Forelimb muscle (tissue), 1 donor: ENCODE data around the gene VWA5B1. TPM values are rescaled to one million over a fixed set of nuclear protein-coding genes. Genes with fewer than 3 reads are reported as not detected.

ENCODE experiments used
- DNase-seq: peaks from one replicate; pipeline ENCODE4 v3.0.0-alpha.2; 2013; ENCODE audit warnings: low read depth
- polyA plus RNA-seq: library from polyadenylated mRNA; unstranded; fragments of 120-200 nt; gene quantifications from one replicate; pipeline ENCODE4 v1.2.1, GENCODE V29; 2013; ENCODE audit not compliant: insufficient read length

VWA5B1 gene
- polyA plus RNA-seq, 1 donor, result 0.13 TPM

DNA sequence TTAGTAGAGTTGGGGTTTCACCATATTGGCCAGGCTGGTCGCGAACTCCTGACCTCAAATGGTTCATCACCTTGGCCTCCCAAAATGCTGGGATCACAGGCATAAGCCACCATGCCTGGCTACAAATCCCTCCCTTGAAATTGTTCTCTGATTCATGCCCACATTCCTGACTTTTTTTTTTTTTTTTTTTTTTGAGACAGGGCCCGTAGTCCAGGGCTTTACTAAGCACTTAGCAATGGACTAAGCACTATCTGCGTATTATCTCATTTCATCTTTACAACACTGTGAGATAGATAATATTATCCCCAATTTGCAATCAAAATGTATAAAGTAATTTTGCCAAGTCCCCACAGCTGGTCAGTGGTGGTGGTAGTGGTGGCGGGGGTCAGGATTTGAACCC lies 58.9 kb downstream of the VWA5B1 start:
- DNase-seq, result no peak

DNA sequence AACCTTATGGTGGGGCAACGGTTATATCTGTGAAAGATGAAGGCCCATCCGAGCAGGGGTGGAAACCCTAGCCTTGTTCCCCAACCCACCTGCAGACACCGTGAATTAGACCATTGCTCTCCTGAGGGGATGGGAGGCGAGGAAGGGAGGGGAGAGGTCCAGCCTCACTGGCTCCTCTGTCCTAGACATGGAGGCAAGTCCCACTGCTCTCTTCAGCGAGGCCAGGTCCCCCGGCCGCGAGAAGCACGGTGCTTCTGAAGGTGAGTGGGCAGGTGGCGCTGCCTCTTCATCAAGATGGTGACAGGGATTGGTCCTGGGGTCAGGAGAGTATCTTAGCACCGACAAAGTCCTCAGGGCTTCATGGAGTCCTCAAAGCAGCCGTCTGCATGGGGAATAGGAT lies 59.3 kb downstream of the VWA5B1 start:
- DNase-seq, result no peak

DNA sequence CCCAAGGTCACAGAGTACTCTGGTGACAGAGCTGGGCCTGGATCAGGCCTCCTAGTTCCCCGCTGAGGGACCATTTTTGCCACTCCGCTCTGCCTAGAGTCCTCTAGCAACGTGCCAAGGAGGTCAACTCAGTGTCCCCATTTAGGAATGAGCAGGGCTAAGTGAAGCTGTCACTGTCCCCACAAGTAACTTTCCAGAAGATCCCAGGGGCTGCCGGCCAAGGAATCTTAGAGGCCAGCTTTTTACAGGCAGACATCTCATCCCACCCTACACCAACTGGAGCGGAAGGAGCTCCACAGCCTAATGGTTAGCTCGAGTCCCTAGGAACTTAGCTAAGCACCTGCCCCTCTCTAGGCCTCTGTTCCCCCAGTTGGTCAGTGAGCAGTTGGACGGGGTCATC lies 59.7 kb downstream of the VWA5B1 start:
- no peak for DNase-seq

DNA sequence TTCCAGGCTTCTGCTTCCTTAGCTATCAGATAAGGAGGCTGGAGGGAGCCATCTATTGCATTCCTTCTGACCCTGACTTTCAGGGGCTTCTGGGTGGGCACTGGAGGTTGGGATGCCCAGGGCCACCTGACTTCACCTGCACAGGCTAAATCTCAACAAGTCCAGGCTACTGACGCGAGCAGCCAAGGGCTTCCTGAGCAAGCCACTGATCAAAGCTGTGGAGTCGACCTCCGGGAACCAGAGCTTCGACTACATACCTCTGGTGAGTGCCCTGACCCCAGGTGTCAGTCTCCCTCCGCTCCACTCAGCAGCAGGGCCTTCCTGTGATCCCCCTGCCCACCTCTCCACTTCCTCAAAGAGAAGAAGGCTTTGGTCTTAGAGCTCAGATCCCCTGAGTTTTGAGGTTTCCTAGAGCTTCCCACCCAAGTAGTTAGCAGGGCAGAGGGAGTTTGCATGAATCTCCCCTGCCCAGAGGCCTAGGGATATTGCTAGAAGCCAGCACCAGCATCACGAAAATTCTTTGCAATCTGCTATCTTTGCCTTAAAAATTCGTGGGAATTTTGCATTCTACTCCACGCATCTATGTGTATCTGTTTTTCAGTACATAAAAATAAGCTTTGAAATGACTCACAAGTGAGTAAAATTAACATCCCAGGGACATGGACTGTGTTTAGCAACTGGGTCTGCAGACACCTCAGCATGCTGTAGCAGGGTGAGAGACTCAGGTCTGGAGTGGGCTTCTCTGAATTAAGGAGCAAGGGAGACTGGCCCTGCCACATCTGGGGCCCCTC lies 61.4 kb downstream of the VWA5B1 start:
- no peak for DNase-seq

DNA sequence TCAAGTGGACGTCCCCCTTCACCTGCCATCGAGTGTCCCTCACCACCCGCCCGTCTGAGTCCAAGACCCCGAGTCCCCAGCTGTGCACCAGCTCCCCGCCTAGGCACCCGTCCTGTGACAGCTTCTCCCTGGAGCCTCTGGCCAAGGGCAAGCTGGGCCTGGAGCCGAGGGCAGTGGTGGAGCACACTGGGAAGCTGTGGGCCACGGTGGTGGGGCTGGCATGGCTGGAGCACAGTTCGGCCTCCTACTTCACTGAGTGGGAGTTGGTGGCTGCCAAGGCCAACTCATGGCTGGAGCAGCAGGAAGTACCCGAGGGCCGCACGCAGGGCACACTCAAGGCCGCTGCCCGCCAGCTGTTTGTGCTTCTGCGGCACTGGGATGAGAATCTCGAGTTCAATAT lies 63.2 kb downstream of the VWA5B1 start:
- no peak for DNase-seq

DNA sequence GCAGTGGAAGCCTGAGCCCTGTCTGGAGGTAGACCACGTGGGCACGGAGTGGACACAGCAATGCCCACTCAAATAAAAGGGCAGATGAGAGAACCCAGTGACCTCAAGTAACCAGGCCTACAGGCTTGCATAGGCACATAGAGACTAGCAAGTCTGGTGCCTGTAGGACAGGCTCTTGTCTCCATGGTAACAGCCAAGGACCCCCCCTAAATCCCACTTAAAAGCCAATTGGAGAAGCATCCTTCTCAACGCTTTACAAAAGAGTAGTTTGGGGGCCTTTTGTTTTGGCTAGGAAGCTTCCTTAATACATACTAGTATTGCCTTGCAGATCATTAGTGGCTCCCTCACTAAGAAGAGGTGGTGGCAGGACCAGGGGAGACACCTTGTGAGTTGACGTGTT lies 63.9 kb downstream of the VWA5B1 start:
- no peak for DNase-seq

DNA sequence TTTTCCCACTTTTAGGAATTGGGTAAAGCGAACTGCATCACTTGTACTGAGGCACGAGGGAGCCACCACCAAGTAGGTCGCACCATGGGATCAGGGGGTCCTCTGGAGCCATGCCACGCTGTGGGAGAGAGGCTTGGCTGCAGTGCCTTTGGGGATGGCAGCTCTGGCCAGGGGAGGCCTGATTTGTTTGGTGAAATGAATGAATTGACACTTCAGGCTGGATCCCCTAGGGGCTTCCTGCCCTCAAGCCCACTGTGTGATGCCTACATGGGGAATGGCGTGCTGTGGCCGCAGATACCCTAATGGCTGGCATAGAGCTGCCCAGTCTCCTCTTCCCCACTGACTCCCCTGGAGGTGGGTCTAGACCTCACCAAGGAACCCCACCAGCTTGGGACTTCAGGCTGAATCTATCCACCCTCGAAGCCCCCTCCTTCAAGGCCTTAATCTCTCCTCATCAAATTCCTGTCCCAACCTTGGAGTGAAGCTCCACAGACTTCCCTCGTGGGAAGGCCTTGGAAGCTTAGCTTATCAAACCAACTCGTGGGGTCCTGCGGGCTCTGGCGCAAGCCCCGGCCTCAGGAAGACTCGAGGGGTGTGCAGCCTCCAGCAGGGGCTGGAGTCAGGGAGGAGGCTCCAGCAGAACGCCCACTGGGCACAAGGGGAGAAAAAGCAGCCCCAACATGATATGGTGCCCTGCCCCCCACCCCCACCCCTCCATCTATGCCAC lies 64.6 kb downstream of the VWA5B1 start:
- no peak for DNase-seq

DNA sequence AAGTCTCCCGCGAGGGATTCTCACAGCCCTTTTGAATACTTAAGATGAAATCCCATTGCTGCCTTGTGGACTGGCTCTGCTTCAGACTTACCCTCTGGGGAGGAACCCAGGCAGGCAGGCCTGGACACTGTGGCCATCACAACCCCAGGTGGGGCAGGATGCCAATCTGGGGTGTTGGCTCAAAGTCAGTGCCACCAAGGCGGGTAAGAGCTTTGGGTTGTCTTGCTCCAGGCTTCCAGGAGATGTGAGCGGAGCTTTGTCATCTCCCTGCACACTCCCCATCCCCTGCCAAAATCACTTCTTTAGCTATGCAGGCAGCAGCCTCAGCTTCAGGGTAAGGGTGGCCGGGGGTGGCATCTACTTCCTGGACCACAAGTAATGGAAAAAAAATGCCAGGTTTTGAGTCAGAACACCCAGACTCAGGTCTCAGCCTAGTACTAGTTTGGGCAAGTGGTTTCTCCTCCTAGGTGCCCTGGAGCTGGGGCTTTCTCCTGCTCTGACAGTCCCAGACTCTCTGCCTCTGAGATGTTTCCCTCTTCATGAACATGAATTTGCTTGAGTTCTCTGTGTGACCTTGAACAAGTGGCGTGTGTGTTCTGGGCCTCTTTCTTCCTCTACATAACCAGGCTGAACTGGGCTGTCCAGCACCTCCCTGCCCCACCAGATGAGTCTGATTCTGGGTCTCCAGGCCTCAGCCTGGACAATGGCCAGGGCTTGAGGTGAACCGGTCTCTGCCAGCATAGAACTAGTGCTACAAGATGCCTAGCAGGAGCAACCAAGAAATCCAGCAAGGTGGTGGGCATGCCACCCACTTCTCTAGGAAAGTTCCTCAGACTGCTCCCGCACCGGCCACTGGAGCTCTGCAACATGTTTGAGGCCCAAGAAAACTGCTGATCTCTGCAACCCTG lies 65.4 kb downstream of the VWA5B1 start:
- no peak for DNase-seq

DNA sequence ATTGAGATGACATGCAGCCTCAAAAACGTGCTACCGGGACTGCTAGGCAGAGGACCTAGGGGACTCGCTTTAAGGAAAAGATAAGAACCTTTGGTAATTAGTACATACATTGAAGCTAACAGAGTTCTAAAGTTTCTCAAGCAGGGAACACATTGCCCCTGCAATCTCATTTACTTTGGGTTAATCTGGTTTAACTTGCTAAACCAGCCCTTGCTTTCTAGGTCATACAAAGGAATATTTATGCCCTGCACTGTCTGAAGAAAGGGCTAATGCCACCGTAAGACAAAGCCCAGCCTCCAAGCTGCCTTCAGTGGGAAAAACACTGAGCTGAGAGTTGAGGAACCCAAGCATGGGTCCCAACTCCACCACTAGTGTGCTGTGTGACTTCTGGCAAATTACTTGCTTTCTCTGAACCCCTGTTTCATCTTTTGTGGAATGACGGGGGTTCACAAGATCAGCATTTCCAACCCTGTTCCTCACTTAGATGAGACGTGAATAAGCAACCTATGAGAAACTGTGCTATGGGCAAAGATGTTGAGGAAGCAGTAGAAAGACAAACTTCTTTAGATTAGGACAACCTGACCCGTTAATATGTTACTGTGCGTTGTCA lies 66.3 kb downstream of the VWA5B1 start:
- no peak for DNase-seq

DNA sequence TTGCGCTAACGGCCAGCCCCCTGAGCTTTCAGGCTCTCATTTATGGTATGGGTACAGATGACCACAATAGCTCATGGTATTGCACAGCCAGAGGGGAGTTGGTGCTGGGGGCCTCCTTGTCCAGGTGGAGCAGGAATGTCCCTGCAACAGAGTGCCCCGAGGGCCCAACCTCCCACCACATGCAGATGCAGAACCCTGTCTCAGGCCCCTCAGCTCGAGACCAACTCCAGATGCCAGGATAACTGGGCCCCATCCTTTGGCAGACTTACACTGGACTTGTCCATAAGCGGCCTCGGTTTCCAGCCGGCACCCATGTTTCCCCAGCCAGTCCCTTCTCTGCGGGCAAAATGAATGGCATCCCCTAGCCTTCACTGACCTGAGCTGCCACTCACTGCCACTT lies 67.1 kb downstream of the VWA5B1 start:
- no peak for DNase-seq

DNA sequence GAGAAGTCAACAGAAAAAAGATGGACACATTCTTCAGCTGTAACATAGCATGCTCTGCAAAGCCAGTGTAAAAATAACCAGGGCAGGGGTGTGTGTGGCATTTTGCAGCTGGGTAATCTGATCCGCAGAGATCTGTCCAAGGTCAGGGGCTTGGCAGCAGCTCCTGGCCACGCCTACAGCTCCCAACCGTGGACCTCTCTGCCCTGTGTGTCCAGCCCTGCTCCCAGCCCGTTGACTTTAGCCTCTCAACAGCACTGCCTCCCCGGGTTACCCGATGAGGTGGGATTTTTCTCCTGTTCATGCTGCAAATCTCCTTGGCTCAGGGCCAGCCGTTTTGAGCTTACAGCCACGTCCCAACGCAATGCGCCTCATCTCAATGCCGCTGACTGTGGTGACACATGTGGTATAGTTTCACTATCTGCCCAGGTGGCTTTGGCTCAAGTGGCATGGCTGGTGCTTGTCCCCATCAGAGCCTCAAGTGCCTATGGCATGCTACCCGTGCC lies 68.1 kb downstream of the VWA5B1 start:
- no peak for DNase-seq

DNA sequence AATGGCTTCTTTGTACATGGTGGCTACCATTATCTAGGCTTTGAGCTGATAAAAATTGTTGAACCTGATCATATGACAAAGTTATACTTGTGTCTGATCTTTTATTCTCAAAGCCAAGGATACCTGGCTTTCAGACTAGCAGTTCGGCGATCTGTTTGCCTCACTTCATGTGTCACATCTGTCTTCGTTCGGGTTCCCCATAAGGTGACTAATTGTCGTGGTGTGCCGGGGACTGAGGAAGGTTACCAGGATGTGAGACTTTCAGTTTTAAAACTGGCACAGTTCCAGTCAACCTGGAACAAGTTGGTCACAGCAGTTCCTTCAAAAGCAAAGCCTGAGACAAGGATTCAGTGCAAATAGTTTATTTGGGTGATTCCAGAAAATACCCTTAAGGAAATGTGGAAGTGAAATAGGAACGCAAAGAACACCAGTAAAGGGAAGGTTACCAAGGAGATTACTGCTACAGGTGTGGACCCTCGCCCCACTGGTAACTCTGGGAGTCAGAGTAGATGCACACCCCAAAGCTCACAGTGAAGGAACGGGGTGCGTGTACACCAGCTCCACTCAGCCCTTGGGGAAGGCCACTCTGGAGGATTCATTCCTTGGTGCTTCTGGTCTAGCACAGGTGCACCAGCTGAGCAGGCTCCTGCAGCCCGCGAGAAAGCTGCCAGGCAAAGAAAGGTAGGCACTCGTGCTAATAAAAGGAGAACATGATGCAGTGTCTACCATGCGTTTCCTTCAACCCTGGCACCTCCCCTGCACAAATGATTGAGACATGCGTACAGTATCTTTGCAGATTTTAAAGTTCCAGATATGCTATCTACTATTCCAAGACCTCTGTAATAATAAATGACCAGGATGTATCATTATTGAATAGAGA lies 69.0 kb downstream of the VWA5B1 start:
- DNase-seq, result no peak

DNA sequence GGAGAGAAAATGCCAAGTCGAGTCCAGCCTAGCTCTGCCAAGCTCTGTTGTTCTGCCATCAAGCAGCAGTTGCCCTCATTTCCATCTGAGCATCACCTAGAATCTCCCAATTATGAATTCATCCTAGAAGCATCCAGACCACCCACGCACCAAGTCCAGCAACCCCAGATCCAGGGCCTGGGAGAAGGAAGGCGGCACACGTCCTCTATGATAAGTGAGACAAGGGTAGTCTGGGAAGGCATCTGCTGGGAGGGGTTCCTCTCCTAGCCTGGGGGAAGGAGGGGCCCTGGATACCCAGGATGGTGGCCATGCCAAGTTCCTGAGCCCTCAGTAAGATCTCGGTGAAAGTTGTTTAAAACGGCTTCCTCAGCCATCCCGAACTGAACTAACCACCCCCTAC lies 70.7 kb downstream of the VWA5B1 start:
- no peak for DNase-seq

DNA sequence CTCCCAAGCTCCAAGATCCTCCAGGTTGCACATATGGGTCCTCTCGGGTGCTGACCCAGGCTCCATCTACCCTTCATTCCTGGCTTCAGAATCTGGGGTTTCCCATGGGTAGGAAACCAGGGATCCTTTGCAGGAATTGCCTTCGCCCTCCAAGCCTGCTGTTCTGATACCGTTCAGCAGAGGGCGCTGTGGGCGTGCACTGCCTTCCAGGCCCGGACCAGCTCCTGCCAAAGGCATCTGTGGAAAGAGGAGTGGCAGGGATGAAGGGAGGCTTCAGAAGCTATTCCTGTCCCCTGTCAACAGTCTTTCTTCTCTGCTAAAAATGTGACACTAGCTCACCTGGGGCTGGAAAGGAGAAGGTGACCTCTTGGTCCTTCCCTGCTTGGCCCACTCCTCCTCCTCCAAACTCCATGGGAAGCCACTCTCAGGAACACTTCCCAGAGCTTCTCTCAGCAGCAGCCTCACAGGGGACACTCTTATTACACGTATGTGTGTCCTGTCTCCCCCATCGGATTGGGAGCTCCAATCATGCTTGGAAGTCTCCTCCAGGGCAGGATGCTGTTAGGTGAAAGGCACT lies 71.2 kb downstream of the VWA5B1 start:
- no peak for DNase-seq

DNA sequence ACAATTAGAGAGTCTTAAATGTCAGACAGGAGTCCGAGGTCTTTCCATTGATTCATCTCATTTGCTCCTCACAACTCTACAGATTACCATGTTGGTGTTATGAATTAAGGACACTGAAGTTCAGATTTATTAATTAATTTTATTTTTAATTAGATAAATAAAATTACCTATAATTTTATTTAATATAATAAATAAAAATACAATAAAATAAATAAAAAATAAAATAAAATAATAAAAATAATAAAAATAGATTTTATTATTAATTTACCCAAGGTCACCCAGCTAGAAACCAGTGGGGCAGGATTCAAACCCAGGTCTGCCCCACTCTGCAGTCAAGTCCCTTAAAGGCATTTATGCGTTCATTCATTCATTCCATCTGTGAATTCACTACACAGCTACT lies 72.2 kb downstream of the VWA5B1 start:
- DNase-seq, result no peak

DNA sequence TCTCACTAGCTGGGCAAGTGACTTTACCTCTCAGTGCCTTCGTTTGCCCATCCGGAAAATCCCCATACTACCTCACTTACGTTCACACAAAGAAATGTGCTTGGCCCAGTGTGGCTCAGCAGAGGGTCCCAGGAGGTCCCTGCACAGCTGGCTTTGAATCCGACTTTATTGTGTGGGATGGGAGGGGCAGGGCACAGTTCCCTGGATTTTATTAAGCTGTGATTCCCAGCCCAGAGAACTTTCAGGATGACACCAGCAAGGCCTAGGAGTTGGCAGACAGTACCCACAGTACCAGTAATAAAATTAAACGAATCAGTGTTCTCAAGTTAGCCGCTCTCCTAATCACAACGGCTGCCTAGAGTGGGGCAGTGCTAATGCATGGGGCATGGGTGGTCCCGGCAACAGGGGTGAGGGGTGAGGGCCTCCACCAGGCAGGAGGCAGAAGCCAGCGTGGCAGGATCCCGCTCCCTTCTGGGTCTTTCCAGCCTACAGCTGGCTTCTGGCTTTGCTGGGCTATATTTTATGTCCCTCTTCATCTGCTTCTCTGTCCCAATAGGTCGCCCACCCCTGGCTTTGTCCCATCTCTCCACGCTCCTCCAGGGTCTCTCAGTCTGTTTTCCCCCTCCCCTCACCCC lies 74.9 kb downstream of the VWA5B1 start:
- DNase-seq, result no peak

DNA sequence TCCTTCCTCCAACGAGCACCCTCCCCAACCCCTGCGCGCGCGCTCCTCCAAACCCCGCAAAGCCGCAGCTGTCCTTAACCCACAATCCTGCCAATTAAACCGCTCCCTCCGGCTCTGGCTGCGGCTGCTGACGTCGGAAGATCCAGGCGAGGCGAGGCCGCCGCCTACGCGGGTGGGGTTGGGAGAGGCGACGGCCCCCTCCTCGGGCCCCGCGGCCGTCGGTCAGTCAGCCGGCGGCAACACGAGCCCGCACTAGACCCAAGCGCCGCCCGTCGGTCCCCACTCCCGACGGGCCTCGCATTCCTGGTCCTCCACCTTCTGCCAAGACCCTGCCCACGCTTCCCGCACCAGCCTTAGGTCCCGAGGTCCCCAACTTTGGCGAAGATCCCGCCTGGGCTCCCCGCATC lies 75.4 kb downstream of the VWA5B1 start:
- no peak for DNase-seq

DNA sequence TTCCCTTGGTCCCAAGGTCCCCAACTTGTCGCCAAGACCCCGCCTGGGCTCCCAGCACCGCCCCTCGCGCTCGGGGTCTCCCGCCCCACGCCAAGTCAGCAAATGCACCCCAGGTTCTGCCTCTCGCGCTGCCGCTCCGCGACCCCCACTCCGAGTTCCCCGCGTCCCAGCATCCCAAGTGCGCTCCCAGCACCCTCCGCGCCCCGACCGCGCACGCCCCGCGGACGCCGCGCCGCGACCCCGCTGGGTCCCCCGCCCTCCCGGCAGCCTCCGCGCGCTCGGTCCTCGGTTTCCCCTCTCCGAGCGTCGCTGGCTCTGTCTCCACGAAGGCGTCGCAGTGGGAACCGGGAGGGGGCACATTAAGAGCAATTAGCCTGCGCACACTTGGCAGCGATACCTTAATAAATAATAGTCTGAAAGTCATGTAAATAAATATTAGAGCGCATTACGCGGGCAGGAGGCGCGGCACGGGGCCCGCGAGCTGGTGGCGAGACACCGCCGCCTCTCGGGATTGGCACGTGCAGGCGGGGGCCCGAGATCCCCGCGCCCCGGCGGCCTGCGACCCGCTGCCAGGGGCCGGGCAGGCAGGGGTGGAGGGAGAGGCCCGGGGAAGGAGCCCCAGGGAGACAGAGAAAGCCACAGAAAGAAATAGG lies 75.9 kb downstream of the VWA5B1 start:
- DNase-seq, result no peak

DNA sequence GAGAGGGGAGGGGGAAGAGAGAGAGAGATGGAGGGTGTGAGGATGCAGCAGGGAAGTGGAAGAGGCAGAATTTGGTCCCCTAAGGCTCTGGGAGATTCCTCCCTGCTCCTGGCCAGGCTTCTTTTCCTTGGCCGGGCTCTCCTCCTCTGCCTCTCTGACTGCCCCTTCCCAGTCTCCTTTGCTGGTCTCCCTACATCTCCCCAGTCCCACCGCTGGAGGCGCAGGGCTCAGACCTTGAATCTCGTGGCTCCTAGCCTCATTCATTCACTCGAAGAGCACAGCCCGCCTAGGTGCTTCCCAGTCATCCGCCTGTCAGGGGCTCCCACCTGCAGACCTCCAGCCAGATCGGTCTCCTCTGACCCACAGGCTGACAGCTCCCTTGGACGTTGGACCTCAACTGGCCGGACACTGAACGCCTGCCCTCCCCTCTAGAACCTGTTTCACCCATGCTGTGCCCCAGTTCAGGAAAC lies 76.5 kb downstream of the VWA5B1 start:
- DNase-seq, result no peak
